Stimulated activated CD8-positive, alpha-beta memory T cell treated with anti-CD3 and anti-CD28 coated beads, Interleukin-12 subunit alpha, Interleukin-12 subunit beta, amount 100 ng/mL, for 4 hours (primary cell): ENCODE results near the gene NACC2.
"Not testable (repeated sequence)": the region's sequence is repeated elsewhere in the genome, so short reads cannot be mapped to it uniquely, and the experiment has no call there.

Source experiments
- DNase-seq: peaks from one replicate; pipeline ENCODE4 v3.0.0-alpha.2; 2020; ENCODE audit warnings: low read depth

NACC2 gene

DNA sequence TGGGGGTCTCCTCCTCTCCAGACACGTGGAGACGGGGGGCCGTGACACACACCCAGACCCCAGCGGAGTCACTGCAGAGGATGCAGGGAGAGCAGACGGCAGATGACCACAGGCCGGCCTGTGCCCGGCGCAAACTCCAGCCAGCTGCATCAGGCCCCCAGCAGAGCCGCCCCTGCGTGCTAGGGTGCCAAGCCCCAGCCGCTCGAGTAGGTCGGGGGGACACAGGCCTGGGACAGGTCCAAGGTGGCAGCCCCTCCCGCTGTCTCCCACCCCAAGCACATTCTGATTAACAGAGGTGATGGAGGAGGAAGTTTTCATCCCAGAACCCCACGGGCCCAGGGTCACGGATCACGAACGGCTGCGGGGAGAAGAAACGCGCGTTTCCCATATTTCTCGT, 14.4 kb downstream of the NACC2 start:
- no peak for DNase-seq

DNA sequence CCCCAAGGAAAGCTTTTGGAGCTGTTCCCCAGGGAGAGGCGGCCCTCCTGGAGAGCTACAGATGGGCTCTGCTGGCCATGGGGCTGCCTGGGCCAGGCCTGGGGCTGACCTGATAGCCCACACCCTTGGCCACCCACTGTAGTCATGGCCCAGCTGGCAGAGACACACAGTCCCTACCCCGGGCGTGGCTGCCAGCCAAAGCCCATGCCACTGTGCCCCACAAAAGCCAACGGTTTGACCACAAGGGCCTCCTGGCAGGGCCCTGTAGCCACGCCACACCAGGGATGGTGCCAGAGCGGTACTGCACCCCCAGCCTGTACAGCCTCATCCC, 15.2 kb downstream of the NACC2 start:
- DNase-seq, result no peak

DNA sequence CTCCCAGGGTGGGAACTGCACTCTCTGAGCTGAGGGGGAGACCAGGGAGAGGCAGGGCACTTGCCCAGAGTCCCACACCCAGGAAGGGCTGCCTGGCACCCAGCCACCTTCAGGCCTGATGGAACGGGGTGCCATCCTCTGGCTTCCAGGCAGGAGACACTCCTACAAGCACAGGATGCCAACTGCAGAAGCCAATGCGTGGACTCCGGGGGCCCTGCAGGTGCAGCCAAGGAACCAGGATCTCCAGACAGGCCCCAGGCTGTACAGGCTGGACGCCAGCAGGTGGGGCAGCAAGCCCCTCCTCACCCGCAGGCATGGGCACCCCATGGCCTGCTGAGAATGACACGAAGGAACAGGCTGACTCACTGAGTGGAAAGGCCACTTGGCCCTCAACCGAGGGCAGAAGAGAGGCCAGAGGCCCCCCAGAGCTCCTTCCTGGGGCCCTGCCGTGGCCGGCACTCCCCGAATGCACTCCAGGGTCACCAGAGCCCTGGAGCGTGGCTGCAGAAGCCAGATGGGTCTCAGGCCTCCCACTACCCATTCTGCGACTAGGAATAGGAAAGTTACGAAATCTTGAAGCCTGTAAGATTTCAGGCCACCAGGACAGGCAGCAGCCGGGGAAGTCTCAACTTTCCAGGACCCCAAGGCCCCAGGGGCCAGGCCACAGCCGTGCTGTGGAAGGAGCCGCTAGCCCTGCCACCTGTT, 15.7 kb downstream of the NACC2 start:
- no peak for DNase-seq

DNA sequence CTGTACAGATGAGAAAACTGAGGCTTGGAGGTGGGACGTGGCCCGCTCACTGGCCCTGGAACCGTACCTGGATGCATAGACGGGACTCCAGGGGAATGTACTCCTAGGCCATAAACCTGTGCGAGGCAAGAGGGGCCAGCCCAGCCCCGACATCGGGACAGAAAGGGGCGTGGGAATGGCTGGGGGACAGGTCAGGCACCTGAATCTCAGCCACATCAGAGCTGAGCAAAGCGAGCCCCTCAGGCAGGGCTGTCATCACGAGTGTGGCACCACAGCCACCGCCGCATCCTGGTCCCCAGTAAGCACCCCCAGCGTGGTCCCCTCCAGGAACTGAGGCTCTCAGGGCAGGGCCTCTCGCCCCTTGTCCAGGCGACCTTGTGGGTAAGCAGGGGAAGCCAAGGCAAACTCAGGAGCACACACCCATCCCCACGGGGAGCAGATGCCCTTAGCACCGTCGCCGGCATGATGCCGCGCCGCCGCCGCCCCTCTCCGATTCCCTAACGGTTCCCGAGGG, 16.5 kb downstream of the NACC2 start:
- DNase-seq, result no peak

DNA sequence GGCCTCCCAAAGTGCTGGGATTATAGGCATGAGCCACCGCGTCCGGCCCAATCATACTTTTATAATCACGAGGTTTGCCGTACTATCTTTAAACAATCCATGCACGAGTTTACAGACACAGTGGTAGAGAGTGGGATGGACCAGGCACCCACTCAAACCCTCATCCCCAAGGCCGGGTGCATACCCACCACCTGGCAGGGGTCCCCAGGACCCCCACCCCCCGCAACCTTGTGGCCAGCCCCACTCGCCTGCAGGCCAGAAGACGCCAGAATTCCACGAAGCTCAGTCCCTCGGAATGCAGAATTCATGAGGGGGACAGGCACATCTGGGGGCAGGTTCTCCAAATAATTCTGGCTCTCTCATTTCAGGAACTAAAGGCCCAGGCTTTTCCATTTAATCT, 17.1 kb downstream of the NACC2 start:
- DNase-seq, result no peak

DNA sequence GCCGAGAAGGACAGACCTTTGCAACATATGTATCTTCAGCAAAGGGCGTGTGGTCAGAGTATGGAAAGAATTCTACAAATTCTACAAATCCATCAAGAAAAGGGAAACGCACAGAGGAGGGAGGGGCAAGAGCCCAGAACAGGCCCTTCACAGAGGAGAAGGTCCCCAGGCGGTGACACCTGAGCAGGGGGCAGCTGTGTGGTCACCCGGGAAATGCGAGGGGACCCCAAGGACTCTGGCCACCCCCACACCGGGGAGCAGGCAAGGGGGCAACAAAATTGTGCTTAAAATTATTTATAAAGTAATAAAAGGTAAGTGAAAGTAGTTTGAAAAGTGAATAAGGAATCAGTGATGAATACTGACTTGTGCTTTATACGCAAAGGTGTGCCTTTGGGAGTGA, 17.6 kb downstream of the NACC2 start:
- no peak for DNase-seq

DNA sequence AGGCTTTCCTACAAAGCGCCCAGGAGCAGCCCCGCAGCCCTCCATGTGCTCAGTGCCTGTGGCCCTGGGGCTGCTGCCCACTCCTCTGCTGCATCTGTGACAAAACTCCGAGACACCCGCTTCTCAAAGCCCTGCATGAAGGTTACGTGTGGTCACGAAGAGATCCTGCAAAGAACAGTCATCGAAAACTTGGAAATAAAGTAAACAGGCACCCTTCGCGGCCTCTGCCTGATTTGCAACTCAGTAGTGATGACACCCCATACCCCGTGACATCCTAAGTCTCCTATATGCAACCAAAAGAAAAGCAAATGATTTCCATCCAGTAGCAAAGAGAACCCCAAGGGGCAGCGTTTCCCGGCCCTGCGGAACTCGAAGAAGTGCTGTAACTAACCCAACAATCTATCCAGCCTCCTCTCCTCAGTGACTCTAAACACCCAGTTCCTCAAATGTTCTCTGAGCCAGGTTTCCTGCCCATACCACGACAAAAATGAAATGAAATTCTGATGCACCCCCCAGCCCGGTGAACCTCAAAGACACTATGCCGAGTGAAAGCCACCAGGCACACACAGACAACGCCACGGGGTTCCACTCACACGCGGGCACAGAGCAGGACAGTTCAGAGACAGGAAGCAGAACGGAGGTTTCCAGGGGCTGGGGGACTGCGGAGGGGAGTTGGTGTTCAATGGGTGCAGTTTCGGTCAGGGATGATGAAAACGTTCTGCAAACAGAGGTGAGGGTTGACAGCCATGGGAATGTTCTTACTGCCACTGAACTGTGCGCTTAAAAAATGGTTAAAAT, 19.0 kb downstream of the NACC2 start:
- no peak for DNase-seq

DNA sequence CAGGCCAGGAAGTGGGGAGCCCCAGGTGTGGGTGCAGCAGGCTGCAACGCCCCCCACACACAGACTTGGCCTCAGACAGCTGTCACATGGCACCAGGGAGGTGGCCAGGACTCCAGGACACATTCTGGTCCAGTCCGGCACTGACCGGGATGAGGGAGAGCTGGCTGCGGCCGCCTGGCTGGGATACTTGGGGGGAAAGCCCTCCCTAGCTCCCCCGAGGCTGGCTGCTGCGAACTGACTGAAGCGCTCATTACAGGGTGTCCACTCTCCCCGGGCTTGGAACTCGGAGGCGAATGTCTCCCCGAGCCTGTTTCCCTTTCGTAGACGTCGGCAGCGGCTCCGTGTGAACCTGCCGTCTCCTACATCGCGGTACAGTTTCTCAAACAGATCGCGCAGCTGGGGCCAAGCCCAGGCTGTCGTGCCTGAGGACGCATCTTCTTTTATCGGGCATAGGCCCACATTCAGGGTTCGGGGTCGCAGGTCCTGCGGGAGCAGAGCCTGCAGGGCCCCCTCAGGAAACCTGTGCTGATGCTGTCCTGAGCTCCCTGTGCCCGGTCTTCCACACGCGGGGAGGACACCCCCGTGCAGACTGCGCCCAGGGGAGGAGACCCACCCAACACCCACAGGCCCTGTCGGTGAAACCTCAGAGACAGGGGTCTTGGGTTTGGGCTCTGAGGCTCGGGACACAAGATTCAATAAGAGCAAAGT, 19.8 kb downstream of the NACC2 start:
- DNase-seq, result no peak

DNA sequence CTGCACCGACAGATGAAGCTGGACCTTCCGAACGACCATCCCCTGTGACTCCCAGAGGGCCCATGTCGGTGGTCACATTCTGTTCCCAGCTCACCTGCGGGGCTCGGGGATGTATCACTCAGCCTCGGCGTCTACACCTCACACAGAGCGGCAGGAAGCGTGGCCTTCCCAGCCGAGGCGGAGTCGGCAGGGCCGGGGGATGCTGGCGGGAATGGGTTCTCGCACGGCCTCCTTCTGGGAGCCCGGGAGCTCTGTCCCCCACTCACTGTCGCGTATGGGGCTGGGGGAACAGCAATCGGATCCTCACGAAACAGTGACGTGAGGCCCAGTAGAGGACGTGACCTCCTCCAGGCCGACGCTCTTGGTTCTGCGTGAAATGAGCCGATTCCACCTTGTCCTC, 20.4 kb downstream of the NACC2 start:
- no peak for DNase-seq

DNA sequence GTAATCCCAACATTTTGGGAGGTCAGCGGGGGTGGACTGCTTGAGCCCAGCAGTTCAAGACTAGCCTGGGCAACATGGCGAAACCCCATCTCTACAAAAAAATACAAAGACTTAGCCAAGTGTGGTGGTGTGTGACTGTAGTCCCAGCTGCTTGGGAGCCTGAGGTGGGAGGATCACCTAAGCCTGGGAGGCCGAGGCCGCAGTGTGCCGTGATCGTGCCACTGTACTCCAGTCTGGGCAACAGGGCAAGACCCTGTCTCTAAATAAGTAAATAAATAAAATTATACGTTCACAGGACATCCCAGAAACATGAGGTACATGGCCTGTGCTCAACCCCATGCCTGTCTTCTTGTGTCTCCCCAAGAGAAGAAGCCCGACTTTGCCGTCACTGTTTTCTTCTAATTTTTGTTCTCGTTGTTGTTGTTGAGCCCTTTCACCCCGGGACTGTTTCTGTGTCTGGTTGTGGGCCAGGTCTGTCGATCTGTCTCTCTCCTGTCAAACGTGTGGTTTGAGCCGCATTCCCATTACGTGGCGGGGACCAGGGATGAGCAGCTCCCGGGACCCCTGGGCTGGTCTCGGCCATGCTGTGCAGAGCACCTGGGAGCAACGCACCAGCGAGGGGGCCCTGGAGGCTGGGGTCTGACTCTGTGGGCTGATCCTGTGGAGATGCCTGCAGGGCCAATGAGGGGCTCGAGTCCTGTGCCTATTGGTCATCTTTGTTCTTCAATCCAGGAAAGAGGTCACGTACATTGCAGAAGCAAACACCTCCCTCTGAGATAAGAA, 32.2 kb downstream of the NACC2 start:
- DNase-seq, result no peak

DNA sequence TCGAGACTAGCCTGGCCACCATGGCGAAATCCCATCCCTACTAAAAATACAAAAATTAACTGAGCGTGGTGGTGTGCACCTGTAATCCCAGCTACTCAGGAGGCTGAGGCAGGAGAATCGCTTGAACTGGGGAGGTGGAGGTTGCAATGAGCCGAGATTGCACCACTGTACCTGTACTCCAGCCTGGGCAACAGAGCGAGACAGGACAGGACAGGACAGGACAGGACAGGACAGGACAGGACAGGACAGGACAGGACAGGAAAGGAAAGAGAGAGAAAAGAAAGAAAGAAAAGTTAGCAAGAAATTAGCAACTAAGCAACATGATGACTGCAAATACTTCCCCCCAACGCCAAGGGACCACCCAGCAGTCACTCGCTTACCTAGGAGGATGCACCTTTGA, 33.2 kb downstream of the NACC2 start:
- DNase-seq, result not testable (repeated sequence)

DNA sequence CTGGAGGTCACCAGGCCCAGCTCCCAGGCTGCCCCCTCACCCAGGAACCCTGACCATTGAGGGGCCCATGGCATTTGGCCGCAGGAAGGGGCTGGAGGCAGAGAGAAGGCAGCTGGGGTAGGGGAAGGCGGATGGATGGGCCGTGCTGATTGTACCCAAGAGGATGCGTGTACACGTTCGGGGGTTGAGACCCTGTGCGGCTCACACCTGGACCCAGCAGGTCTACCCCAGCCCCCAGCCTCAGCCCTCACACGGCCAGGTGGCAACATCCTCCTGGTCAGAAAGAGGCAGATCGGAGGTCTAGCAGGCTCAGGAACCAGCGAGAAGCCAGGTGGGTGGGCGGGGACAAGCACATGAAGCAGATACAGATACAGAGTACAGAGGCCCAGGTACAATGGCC, 33.7 kb downstream of the NACC2 start:
- DNase-seq, result no peak

DNA sequence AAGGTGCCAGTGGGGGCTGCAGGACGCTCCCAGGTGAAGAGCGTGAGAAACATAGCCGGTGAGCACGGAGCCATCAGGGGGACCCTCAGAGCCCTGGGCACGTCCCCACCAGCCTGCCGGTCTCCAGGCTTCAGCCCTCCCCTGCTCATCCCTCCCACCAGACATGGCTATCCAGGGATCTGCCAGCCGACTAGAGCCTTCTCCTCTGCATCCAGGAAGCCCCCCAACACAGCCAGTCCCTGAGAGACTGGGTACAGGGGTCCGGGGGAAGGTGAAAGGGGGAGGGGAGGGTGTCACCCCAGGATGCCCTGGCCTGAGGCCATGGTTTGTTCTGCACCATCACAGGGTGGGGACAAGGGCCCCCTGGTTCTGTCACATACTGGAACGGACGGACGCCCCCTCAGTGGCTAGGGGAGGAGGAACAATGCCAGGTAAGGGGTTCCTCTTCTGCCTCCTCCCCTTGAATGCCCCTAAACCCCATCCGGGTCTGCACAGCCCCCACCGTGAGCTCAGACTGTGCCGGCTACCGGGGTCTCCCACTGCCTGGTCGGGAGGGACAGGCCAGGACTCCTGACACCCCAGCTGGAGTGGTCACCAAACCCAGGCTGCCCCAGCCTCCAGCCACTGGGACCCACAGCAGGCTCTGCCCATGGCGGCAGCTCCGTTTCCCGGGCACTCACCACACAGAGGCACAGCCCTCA, 34.3 kb downstream of the NACC2 start:
- no peak for DNase-seq

DNA sequence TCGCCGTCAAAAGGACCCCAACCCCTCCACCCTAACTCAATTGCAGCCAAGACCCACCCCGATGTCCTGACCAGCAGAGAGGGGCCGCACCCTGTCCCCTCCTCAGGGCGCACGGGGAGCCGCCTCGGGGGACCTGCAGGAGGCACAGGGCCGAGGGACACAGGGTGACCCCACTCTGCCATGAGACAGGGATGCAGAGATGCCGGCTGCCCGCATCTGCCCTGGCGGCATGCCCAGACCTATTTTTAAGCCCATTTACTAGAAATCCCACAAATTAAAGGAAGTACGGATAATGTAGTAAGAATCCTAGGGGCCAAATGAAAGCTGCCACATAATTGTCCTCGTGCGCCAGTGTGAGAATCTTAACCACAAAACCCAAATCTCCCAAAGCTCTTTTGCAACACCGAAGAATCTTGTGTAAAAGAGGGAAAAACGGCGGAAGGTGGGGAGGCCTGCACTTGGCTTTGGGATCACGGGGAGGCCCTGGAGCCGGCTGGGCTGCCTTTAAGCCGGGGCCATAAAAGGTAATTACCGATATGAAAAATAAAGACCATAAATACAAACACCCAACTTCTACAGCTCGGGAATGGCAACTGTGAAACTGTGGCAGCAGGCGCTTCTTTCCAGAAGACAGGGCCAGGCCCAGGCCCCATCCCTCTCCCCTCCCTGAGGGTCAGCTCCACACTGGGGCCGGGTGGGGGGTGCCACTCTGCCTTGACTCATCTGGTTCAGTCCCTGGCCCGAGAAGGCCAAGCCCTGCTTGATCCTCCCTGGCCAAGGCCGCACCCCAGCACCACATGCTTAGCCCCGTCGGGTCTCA, 35.0 kb downstream of the NACC2 start:
- DNase-seq, result no peak

DNA sequence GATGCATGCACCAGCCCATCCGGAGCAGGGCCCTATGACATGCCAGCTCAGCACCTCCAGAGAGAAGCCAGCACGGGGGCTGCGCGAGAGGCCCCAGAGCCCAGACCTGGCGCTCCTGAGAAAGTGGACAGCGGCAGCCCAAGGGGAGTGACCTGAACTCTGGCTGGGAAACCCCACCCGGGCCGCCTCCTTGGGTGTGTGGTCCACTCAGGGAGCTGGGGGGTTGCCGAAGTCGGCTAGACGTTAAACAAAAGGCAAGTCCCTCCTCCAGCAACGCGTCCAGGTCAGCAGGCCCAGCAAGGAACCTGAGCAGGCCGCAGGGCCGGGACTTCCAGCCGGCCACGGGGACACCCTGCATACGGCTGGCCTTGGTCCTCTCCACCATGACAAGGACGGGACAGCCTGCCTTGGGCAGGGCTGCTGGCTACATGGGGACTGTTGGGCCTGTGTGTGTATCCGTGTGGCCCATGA, 35.7 kb downstream of the NACC2 start:
- DNase-seq, result no peak

DNA sequence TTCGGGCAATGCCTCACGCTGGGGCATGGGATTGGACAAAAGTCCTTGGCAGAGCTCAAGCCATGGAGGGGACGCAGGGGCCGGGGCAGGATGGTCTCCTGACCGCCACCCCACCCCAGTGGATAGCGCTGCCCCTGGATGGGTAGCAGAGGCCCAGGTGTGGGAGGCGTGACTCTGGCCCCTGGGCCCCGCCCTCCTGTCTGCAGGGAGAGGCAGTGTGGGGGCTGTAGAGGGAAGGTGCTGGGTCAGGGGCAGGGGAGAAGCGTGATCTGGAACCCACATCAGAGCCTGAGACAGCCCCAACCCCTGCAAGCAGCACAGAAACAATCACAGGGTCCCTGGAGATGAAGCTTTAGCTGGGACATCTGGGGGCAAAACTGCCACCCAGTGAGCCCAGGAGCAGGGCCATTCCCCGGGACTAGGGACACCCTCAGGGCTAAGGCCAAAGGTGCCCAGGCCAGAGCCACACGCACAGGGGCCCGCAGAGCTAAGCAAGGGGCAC, 36.2 kb downstream of the NACC2 start:
- DNase-seq, result no peak

DNA sequence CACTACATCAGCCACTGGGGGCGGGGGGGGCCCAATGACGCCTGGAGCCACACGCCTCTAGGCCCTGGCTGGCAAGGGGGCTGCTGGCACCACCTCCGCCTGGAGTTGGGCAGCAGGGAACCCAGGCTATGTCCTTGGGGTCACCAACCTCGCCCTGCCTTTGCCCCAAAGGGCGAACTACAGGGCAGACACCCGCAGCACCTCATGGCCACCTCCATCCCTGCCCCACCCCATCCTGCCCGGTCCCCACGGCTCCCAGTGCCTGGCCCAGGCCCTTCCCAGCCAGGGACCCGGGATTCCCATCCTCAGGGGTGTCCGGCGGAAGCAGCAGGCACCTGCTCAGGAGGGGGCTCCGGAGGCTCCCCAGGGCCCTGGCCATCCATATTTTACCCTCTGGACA, 37.0 kb downstream of the NACC2 start:
- no peak for DNase-seq

DNA sequence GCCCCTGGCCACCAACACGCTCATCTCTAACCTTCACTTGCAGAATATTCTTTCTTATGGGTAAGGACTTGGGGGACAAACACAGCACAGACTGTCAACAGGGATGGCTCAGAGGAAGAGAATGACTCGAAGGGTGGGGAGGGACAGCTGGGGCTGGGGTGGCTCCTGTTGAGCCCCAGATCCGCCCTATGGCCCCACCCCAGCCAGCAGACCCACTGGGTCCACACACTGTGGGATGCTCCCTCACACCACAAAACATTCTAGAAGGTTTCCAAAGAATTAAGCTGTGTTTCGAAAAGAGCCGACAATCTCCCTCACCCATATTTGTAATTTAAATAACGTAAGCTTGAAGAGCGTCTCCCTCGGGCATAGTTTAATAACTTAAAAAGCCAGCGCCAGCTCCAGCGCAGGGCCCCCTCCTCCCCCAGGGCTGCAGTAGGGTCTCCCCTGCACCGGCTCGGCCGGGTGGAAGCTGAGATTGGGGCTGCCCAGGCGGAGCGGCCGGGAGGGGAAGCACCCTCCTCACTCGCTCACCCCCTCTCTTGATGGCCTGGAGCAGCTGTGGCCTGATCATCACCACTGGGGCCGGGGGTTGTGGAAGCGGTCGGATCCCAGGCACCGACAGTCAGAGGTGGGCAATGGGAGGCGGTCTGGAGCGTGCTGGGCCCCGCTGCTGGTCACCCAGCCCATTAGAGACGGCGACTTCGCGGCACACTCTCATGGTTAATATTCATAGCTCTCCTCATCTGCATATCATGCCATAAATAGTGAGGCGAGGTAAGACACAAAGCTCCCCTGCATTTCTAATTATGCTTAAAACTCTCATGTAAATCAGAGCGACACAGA, 37.6 kb downstream of the NACC2 start:
- no peak for DNase-seq

DNA sequence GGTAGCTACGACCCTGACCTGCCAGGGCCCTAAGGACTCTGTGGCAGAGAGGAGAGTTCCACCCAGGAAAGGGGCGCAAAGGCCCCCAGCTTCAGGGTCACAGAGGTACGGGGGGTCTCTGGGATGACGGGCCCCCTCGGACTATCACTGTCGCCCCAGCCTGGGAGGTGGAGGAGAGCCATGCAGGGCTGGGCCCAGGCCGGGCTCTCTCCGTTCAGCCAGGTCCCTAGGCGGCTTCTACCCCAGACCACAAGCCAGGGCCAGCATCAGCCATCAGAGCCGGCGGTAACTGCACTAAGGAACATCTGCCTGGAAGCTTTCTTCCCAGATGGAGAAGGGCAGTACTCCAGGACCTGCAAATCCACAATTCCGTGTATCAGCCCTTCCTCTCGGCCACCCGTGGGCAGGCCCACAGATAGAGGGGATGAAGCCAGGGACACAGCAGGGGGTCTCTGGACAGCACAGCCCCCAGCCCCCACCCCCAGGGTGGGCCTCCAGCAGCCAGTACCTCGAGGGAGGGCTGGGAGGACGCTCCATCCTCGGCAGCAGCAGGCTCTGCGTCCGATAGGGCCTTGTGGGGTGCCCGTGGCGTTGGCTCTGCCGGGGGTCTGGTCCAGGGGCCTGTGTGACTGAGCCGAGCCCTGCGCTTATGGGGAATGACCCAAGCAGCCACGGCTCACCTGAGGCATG, 38.4 kb downstream of the NACC2 start:
- DNase-seq, result no peak
